Smooth muscle cell (in vitro differentiated cells): ENCODE data around the gene IST1. TPM values are rescaled to one million over a fixed set of nuclear protein-coding genes. Genes with fewer than 3 reads are reported as not detected.

Experiments
- DNase-seq: peaks from one replicate; lab custom pipeline; 2025; ENCODE audit not compliant: unreplicated experiment; lab: John Stamatoyannopoulos, UW
- H2AFZ ChIP-seq: fragments of 200-600 bp; sonication (generic); 2 replicates; pipeline ENCODE4 v1.6.0; 2016; ENCODE audit warnings: antibody characterized with exemption, low read depth, mild to moderate bottlenecking
- H3F3A ChIP-seq: fragments of 200-600 bp; sonication (generic); 2 replicates; pipeline ENCODE4 v1.6.0; 2017; ENCODE audit warnings: antibody characterized with exemption, low read depth
- H3K27ac ChIP-seq: fragments of 200-600 bp; sonication (generic); 2 replicates; pipeline ENCODE4 v1.5.1; 2016; ENCODE audit warnings: low read depth, mild to moderate bottlenecking
- H3K27me3 ChIP-seq: fragments of 200-600 bp; sonication (generic); 2 replicates; pipeline ENCODE4 v1.6.1; 2016; ENCODE audit warnings: low read depth, mild to moderate bottlenecking
- H3K36me3 ChIP-seq: fragments of 200-600 bp; sonication (generic); 2 replicates; pipeline ENCODE4 v1.5.1; 2016; ENCODE audit warnings: low read depth
- H3K4me1 ChIP-seq: fragments of 200-600 bp; sonication (generic); 2 replicates; pipeline ENCODE4 v1.5.1; 2016; ENCODE audit warnings: low read depth
- H3K4me2 ChIP-seq: fragments of 200-600 bp; sonication (generic); 2 replicates; pipeline ENCODE4 v1.6.0; 2016; ENCODE audit warnings: mild to moderate bottlenecking
- H3K4me3 ChIP-seq: fragments of 200-600 bp; sonication (generic); 2 replicates; pipeline ENCODE4 v1.5.1; 2016; ENCODE audit warnings: mild to moderate bottlenecking
- H3K79me2 ChIP-seq: fragments of 200-600 bp; sonication (generic); 2 replicates; pipeline ENCODE4 v1.6.0; 2016; ENCODE audit warnings: low read depth, mild to moderate bottlenecking
- H3K9ac ChIP-seq: fragments of 200-600 bp; sonication (generic); 2 replicates; pipeline ENCODE4 v1.6.0; 2016; ENCODE audit warnings: low read depth
- H3K9me3 ChIP-seq: fragments of 200-600 bp; sonication (generic); replicated peaks from 2 replicates; pipeline ENCODE4 v1.5.1; 2016; ENCODE audit warnings: low read depth
- H4K20me1 ChIP-seq: fragments of 200-600 bp; sonication (generic); 2 replicates; pipeline ENCODE4 v1.6.0; 2016; ENCODE audit warnings: low read depth
- CTCF ChIP-seq: fragments of 200-600 bp; sonication (generic); IDR thresholded peaks from 2 replicates; pipeline ENCODE4 v1.5.1; 2017; ENCODE audit warnings: borderline replicate concordance, mild to moderate bottlenecking, antibody characterized with exemption; ENCODE audit not compliant: insufficient read depth, poor library complexity, severe bottlenecking
- WGBS: methylation state at CpG from one replicate; pipeline ENCODE4 v1.1.7; 2016; ENCODE audit warnings: low lambda C conversion rate; 5-methylcytosine and 5-hydroxymethylcytosine counted together
- polyA plus RNA-seq: library from polyadenylated mRNA; unstranded; fragments of >200 nt; fragmentation: Nextera tagmentation; extraction: Ambion mirVana; gene quantifications from 2 replicates; pipeline ENCODE4 v1.2.1, GENCODE V29; 2016
- total RNA-seq: library from RNA; depleted of rRNA; stranded (reverse); fragments of >200 nt; gene quantifications from 2 replicates; pipeline ENCODE4 v1.2.3, GENCODE V29; 2014

Gene IST1
- total and polyA plus RNA-seq, 2 experiments from 2014 or later: 125 to 220 TPM

- Histone ChIP-seq H3K4me3 (no peak overlapping the region), H3K27ac (no peak overlapping the region), H3K36me3 (no peaks in the 10 kb centered on the region), H3K9me3 (no peaks in the 10 kb centered on the region), H3F3A (no peaks in the 10 kb centered on the region), H4K20me1 (no peaks in the 10 kb centered on the region), H2AFZ (no peak overlapping the region), H3K4me2 (no peak overlapping the region), H3K9ac (no peak overlapping the region), H3K27me3 (no peaks in the 10 kb centered on the region), H3K79me2 (no peaks in the 10 kb centered on the region), H3K4me1 (no peaks in the 10 kb centered on the region)
- no peak for DNase-seq
- TF ChIP-seq CTCF: no peak
These were observed 59.4 kb downstream of the IST1 start for GRCh38 chr16:71954699-71955195.

GRCh38 chr16:71956486-71956885 lies 61.2 kb downstream of the IST1 start:
- H3K4me2 ChIP-seq: no peak overlapping the region
- H3K9me3 ChIP-seq: no peaks in the 10 kb centered on the region
- no peaks in the 10 kb centered on the region for H3F3A ChIP-seq
- H3K27ac ChIP-seq: no peak overlapping the region
- no peaks in the 10 kb centered on the region for H3K27me3 ChIP-seq
- no peak overlapping the region for H3K4me3 ChIP-seq
- H3K4me1 ChIP-seq: no peaks in the 10 kb centered on the region
- TF ChIP-seq CTCF: no peak
- H3K9ac ChIP-seq: no peak overlapping the region
- no peak for DNase-seq
- H4K20me1 ChIP-seq: no peaks in the 10 kb centered on the region
- no peaks in the 10 kb centered on the region for H3K79me2 ChIP-seq
- no peaks in the 10 kb centered on the region for H3K36me3 ChIP-seq
- no peak overlapping the region for H2AFZ ChIP-seq
- 89% methylated on average over 3 of the region's 3 CpGs for WGBS

GRCh38 chr16:71961066-71962039 lies 66.0 kb downstream of the IST1 start:
- Histone ChIP-seq H3K27ac (no peak overlapping the region), H2AFZ (no peak overlapping the region), H3F3A (no peaks in the 10 kb centered on the region), H3K36me3 (no peaks in the 10 kb centered on the region), H4K20me1 (no peaks in the 10 kb centered on the region), H3K4me2 (no peak overlapping the region), H3K9me3 (no peaks in the 10 kb centered on the region), H3K4me3 (no peak overlapping the region), H3K4me1 (no peaks in the 10 kb centered on the region), H3K9ac (no peak overlapping the region), H3K79me2 (no peaks in the 10 kb centered on the region), H3K27me3 (no peaks in the 10 kb centered on the region)
- DNase-seq: peak; percentile 55
- WGBS: 60% methylated on average over 14 of the region's 14 CpGs
- peak; percentile 77 for TF ChIP-seq CTCF
